NCI-H526 treated with DMSO at 0.1 percent for 48 hours (cell line): ENCODE data around the gene TSFM.

Experiments used
- DNase-seq: peaks from one replicate; lab custom pipeline; 2025; lab: John Stamatoyannopoulos, UW

TSFM gene

GRCh38 chr12:57834086-57834876, 51.7 kb downstream of the TSFM start:
- DNase-seq = no peak

GRCh38 chr12:57835366-57836288, 53.0 kb downstream of the TSFM start:
- DNase-seq = no peak

- DNase-seq = no peak
Measured at GRCh38 chr12:57836442-57837375, 54.1 kb downstream of the TSFM start.

GRCh38 chr12:57837864-57838562, 55.4 kb downstream of the TSFM start:
- DNase-seq = no peak

- no peak for DNase-seq
Measured at GRCh38 chr12:57838594-57839302, 56.2 kb downstream of the TSFM start.

GRCh38 chr12:57839996-57840395, 57.4 kb downstream of the TSFM start:
- DNase-seq = no peak

GRCh38 chr12:57840726-57841125, 58.1 kb downstream of the TSFM start:
- no peak for DNase-seq

GRCh38 chr12:57841445-57841844, 58.9 kb downstream of the TSFM start:
- DNase-seq = no peak

- no peak for DNase-seq
Measured at GRCh38 chr12:57842342-57843294, 60.0 kb downstream of the TSFM start.

GRCh38 chr12:57844709-57845477, 62.3 kb downstream of the TSFM start:
- no peak for DNase-seq

- peak; percentile 43 for DNase-seq
Measured at GRCh38 chr12:57845478-57846284, 63.1 kb downstream of the TSFM start.

GRCh38 chr12:57846285-57846576, 63.6 kb downstream of the TSFM start:
- no peak for DNase-seq

GRCh38 chr12:57846577-57847319, 64.2 kb downstream of the TSFM start, which contains the start of gene CTDSP2:
Gene CTDSP2 (minus strand): TSS chr12:57846729. CDS start chr12:57846435, 294 bp downstream.
- peak; percentile 93 for DNase-seq
